Tongue (tissue), 2 donors: Measurements from ENCODE around the gene PCDHGB5. TPM values are rescaled to one million over a fixed set of nuclear protein-coding genes. Genes with fewer than 3 reads are reported as not detected.

ENCODE experiments used
- DNase-seq: peaks from one replicate; pipeline ENCODE4 v3.0.0-alpha.2; 2015
- total RNA-seq: library from RNA; depleted of rRNA; stranded (reverse); fragments of >200 nt; gene quantifications from one replicate; pipeline ENCODE4 v1.2.3, GENCODE V29; 2014

The PCDHGB5 gene
- total RNA-seq, 1 donor from 2014 or later: 11.3 TPM

DNA sequence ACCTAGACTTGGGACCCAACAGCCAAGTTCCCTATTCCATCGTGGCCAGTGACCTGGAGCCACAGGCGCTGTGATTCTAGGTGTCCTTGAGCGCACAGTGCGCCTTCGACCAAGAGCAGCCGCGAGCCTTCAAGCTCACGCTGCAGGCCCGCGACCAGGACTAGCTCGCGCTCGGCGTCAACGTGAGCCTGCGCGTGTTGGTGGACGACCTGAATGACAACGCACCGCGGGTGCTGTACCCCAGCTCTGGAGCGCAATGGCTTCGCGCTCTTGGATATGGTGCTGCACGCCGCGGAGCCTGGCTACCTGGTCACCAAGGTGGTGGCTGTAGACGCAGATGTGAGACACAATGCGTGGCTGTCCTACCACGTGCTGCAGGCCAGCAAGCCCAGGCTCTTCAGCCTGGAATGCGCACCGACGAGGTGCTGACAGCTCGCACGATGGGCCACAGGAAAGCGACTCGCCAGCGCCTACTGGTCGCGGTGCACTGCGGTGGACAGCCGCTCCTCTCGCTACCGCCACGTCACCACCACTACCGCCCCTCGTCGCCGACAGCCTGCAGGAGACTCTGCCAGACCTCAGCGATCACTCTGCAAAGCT is 43.9 kb downstream of the PCDHGB5 start:
- no peak for DNase-seq

Other genes with a start within 250 kb of the PCDHGB5 start
- gene PCDHB6, start 247.9 kb upstream of the PCDHGB5 start, total RNA-seq: 0.82 TPM
- gene PCDHB7, start 225.3 kb upstream of the PCDHGB5 start, total RNA-seq: 3.3 TPM
- gene PCDHB8, start 220.2 kb upstream of the PCDHGB5 start, total RNA-seq: 2.3 TPM
- 4.1 TPM for gene PCDHB16, start 215.6 kb upstream of the PCDHGB5 start, total RNA-seq
- 1.7 TPM for gene PCDHB9, start 210.8 kb upstream of the PCDHGB5 start, total RNA-seq
- gene PCDHB10, start 205.6 kb upstream of the PCDHGB5 start, total RNA-seq: 6.1 TPM
- gene PCDHB11, start 198.3 kb upstream of the PCDHGB5 start, total RNA-seq: 5.9 TPM
- 4.8 TPM for gene PCDHB12, start 189.2 kb upstream of the PCDHGB5 start, total RNA-seq
- 4.4 TPM for gene PCDHB13, start 184.0 kb upstream of the PCDHGB5 start, total RNA-seq
- gene PCDHB14, start 174.6 kb upstream of the PCDHGB5 start, total RNA-seq: 7.8 TPM
- gene PCDHB15, start 152.6 kb upstream of the PCDHGB5 start, total RNA-seq: 9.9 TPM
- gene SLC25A2, start 93.9 kb upstream of the PCDHGB5 start, total RNA-seq: not detected
- 93.2 TPM for gene TAF7, start 77.2 kb upstream of the PCDHGB5 start, total RNA-seq
- gene PCDHGA1, start 67.4 kb upstream of the PCDHGB5 start, total RNA-seq: 1.8 TPM
- 3.7 TPM for gene PCDHGA2, start 59.2 kb upstream of the PCDHGB5 start, total RNA-seq
- 3.9 TPM for gene PCDHGA3, start 54.1 kb upstream of the PCDHGB5 start, total RNA-seq
- 3.7 TPM for gene PCDHGB1, start 47.8 kb upstream of the PCDHGB5 start, total RNA-seq
- 3.9 TPM for gene PCDHGA4, start 42.9 kb upstream of the PCDHGB5 start, total RNA-seq
- 4.2 TPM for gene PCDHGB2, start 38.0 kb upstream of the PCDHGB5 start, total RNA-seq
- 6.1 TPM for gene PCDHGA5, start 33.8 kb upstream of the PCDHGB5 start, total RNA-seq
- gene PCDHGB3, start 27.7 kb upstream of the PCDHGB5 start, total RNA-seq: 5.7 TPM
- gene PCDHGA6, start 24.1 kb upstream of the PCDHGB5 start, total RNA-seq: 4.8 TPM
- 6.3 TPM for gene PCDHGA7, start 15.2 kb upstream of the PCDHGB5 start, total RNA-seq
- 5.9 TPM for gene PCDHGB4, start 10.2 kb upstream of the PCDHGB5 start, total RNA-seq
- 3.0 TPM for gene PCDHGA8, start 5.3 kb upstream of the PCDHGB5 start, total RNA-seq
- 12.2 TPM for gene PCDHGA9, start 4.8 kb downstream of the PCDHGB5 start, total RNA-seq
- 9.3 TPM for gene PCDHGB6, start 10.1 kb downstream of the PCDHGB5 start, total RNA-seq
- 6.1 TPM for gene PCDHGA10, start 15.0 kb downstream of the PCDHGB5 start, total RNA-seq
- gene PCDHGB7, start 19.7 kb downstream of the PCDHGB5 start, total RNA-seq: 10.3 TPM
- gene PCDHGA11, start 23.1 kb downstream of the PCDHGB5 start, total RNA-seq: 7.5 TPM
- 5.1 TPM for gene PCDHGA12, start 32.6 kb downstream of the PCDHGB5 start, total RNA-seq
- gene PCDHGC3, start 78.0 kb downstream of the PCDHGB5 start, total RNA-seq: 104 TPM
- 7.9 TPM for gene PCDHGC4, start 87.1 kb downstream of the PCDHGB5 start, total RNA-seq
- 3.1 TPM for gene PCDHGC5, start 91.1 kb downstream of the PCDHGB5 start, total RNA-seq
- gene DIAPH1, start 221.1 kb downstream of the PCDHGB5 start, total RNA-seq: 33.2 TPM
- gene HDAC3, start 238.9 kb downstream of the PCDHGB5 start, total RNA-seq: 33.2 TPM
- 0.82 TPM for gene RELL2, start 239.1 kb downstream of the PCDHGB5 start, total RNA-seq